ENCODE results near the gene ERC1. TPM values are rescaled to one million over a fixed set of nuclear protein-coding genes. Genes with fewer than 3 reads are reported as not detected.

ERC1 gene
- polyA plus RNA-seq, 1 donor from 2014 or later = 7.1 TPM

- H3K9me2 ChIP-seq (ENCODE audit: insufficient read depth, low read length) = no peaks in the 10 kb centered on the region
- no peak for TF ChIP-seq MXI1 (conservative IDR thresholded peaks at IDR 0.05; ENCODE audit: poor library complexity, severe bottlenecking)
- no peak for TF ChIP-seq SMC3 (conservative IDR thresholded peaks at IDR 0.05; ENCODE audit: poor library complexity)
- TF ChIP-seq REST (IDR thresholded peaks at IDR 0.05; ENCODE audit: borderline replicate concordance) = no peak
- TF ChIP-seq TAF1 (IDR thresholded peaks at IDR 0.05; ENCODE audit: low read depth) = no peak
- no peak for TF ChIP-seq POLR2AphosphoS5 (IDR thresholded peaks at IDR 0.05)
- TF ChIP-seq EP300 (conservative IDR thresholded peaks at IDR 0.05; ENCODE audit: poor library complexity, severe bottlenecking) = no peak
- TF ChIP-seq RAD21 (conservative IDR thresholded peaks at IDR 0.05) = no peak
- TF ChIP-seq EZH2 (IDR thresholded peaks at IDR 0.05; ENCODE audit: borderline replicate concordance, insufficient read depth, low read length, poor library complexity, severe bottlenecking) = no peak
- TF ChIP-seq CTCF (IDR thresholded peaks at IDR 0.05; ENCODE audit: poor library complexity, severe bottlenecking) = no peak
- no peak overlapping the region for H2AFZ ChIP-seq (ENCODE audit: low read depth, low read length)
- H3K9me3 ChIP-seq (ENCODE audit: low read length) = no peaks in the 10 kb centered on the region
- no peak overlapping the region for H3K4me3 ChIP-seq (ENCODE audit: low read length)
- H4K20me1 ChIP-seq (ENCODE audit: insufficient read depth) = no peaks in the 10 kb centered on the region
- no peaks in the 10 kb centered on the region for H3K79me2 ChIP-seq (replicated peaks; ENCODE audit: insufficient read depth, low read length)
- no peak overlapping the region for H3K27ac ChIP-seq (ENCODE audit: low read length)
- no peaks in the 10 kb centered on the region for H3K27me3 ChIP-seq (ENCODE audit: insufficient read depth, low read depth, low read length)
- H3K4me2 ChIP-seq (ENCODE audit: low read length) = no peak overlapping the region
- H3K9ac ChIP-seq (ENCODE audit: low read length) = no peak overlapping the region
- no peaks in the 10 kb centered on the region for H3K36me3 ChIP-seq (ENCODE audit: insufficient read depth, low read length)
- H3F3A ChIP-seq (ENCODE audit: insufficient read depth, low read length, poor library complexity, severe bottlenecking) = no peaks in the 10 kb centered on the region
These were observed 334.6 kb downstream of the ERC1 start for GRCh38 chr12:1325666-1326065.

- TF ChIP-seq CTCF (IDR thresholded peaks at IDR 0.05; ENCODE audit: poor library complexity, severe bottlenecking) (no peak), EP300 (conservative IDR thresholded peaks at IDR 0.05; ENCODE audit: poor library complexity, severe bottlenecking) (no peak)
- H3K79me2 ChIP-seq (replicated peaks; ENCODE audit: insufficient read depth, low read length) = no peaks in the 10 kb centered on the region
- H3K4me3 ChIP-seq (ENCODE audit: low read length) = no peak overlapping the region
- no peaks in the 10 kb centered on the region for H3K27me3 ChIP-seq (ENCODE audit: insufficient read depth, low read depth, low read length)
- H3K4me2 ChIP-seq (ENCODE audit: low read length) = no peak overlapping the region
- no peak overlapping the region for H3K27ac ChIP-seq (ENCODE audit: low read length)
- no peaks in the 10 kb centered on the region for H3K9me2 ChIP-seq (ENCODE audit: insufficient read depth, low read length)
- no peaks in the 10 kb centered on the region for H3K9me3 ChIP-seq (ENCODE audit: low read length)
- H3K36me3 ChIP-seq (ENCODE audit: insufficient read depth, low read length) = no peaks in the 10 kb centered on the region
- no peak overlapping the region for H2AFZ ChIP-seq (ENCODE audit: low read depth, low read length)
- no peaks in the 10 kb centered on the region for H3F3A ChIP-seq (ENCODE audit: insufficient read depth, low read length, poor library complexity, severe bottlenecking)
- H4K20me1 ChIP-seq (ENCODE audit: insufficient read depth) = no peaks in the 10 kb centered on the region
- H3K9ac ChIP-seq (ENCODE audit: low read length) = no peak overlapping the region
These were observed 335.2 kb downstream of the ERC1 start for GRCh38 chr12:1326258-1326657.

All from neural cell (in vitro differentiated cells).